ENCODE measurements around the gene KIF5C.

The KIF5C gene

DNA sequence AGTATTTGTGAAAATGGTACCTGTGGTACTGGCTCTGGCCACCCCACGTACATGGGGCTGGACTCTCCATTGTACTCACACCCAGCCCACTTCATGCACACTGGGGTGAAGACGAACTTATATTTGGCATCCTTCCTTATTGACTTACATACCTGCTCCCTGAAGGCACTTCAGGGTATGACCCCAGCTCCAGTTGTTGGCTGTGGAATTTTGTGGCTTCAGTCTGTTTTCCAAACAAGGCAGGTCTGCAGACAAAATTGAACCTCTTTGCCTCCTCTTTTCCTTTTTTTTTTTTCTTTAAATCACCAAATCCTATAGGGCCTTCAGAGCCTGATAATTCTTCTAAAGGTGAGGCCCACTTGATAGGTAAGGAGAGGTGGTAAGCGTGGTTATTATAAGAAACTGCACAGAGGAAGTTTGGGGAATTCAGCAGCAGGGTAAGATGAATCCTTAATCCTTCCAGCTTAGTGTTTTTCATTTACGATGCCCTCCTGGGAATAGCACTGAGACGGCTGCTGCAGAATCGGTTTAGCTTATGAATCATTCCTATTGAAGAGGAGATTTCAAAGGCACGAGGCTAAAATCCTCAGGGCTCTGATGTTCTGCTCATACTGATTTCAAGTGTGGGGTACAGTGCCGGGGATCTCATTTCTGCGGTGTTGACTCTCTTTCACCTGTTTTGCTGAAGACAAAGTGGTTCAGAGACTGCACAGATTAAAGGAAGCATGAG is 55.2 kb downstream of the KIF5C start:
- TF ChIP-seq YY1 (IDR thresholded peaks at IDR 0.05; ENCODE audit: insufficient read depth, insufficient read length) (no peak), SUZ12 (IDR thresholded peaks at IDR 0.05; ENCODE audit: extremely low read depth, insufficient read depth, insufficient read length) (no peak), ZNF274 (IDR thresholded peaks at IDR 0.05; ENCODE audit: low read depth, low read length) (no peak)
- Histone ChIP-seq H3K36me3 (ENCODE audit: insufficient read depth, insufficient read length, low read length) (peaks cover 40% of the 10 kb centered on the region), H3K9me3 (ENCODE audit: insufficient read depth, low read length) (no peaks in the 10 kb centered on the region), H3K27me3 (ENCODE audit: insufficient read depth, insufficient read length) (no peaks in the 10 kb centered on the region), H3K4me3 (ENCODE audit: insufficient read length, low read depth) (no peak overlapping the region), H3K4me1 (ENCODE audit: insufficient read depth, insufficient read length) (peaks cover 6% of the 10 kb centered on the region), H3K9ac (ENCODE audit: insufficient read length, low read depth) (no peak overlapping the region)
- no peak for DNase-seq (ENCODE audit: low read depth, low spot score)

DNA sequence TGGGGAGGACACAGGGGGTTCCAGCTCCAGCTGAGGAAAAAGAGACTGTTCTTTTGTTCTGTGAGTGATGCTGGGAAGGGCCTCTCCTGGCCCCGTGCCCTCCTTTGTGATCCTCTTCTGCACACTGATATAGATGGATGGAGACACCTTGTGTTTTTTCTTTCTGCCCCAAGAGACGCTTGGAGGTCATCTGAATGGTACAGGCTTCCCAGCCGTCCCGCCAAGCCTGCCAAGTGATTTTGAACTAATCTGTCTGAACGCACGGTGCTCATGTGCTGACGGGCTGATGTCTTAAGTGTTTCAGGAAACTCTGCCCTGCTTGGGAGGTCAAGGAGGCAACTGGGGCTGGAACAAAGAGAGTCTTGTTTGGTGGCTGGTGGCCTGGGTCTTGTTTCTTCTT is 57.5 kb downstream of the KIF5C start:
- H3K27me3 ChIP-seq (ENCODE audit: insufficient read depth, insufficient read length): no peaks in the 10 kb centered on the region
- peaks cover 2% of the 10 kb centered on the region for H3K4me1 ChIP-seq (ENCODE audit: insufficient read depth, insufficient read length)
- no peaks in the 10 kb centered on the region for H3K9me3 ChIP-seq (ENCODE audit: insufficient read depth, low read length)
- no peak for TF ChIP-seq YY1 (IDR thresholded peaks at IDR 0.05; ENCODE audit: insufficient read depth, insufficient read length)
- DNase-seq (ENCODE audit: low read depth, low spot score): no peak
- H3K9ac ChIP-seq (ENCODE audit: insufficient read length, low read depth): no peak overlapping the region
- H3K4me3 ChIP-seq (ENCODE audit: insufficient read length, low read depth): no peak overlapping the region
- peaks cover 34% of the 10 kb centered on the region for H3K36me3 ChIP-seq (ENCODE audit: insufficient read depth, insufficient read length, low read length)

DNA sequence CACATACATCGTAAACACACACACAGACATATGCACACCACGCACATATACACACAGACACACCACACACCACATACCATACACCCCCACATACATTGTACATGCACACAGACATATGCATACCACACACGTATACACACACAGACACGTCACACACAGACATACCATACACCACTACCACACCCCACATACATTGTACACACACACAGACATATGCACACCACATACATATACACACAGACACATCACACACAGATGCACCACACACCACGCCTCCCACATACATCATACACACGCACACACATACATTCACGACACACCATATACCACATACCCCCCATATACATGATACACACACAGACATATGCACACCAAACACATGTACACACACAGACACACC is 58.4 kb downstream of the KIF5C start:
- no peak for DNase-seq (ENCODE audit: low read depth, low spot score)
- Histone ChIP-seq H3K36me3 (ENCODE audit: insufficient read depth, insufficient read length, low read length) (peaks cover 34% of the 10 kb centered on the region), H3K27me3 (ENCODE audit: insufficient read depth, insufficient read length) (no peaks in the 10 kb centered on the region), H3K4me3 (ENCODE audit: insufficient read length, low read depth) (no peak overlapping the region), H3K4me1 (ENCODE audit: insufficient read depth, insufficient read length) (peaks cover 2% of the 10 kb centered on the region), H3K9me3 (ENCODE audit: insufficient read depth, low read length) (no peaks in the 10 kb centered on the region), H3K9ac (ENCODE audit: insufficient read length, low read depth) (no peak overlapping the region)
- no peak for TF ChIP-seq SUZ12 (IDR thresholded peaks at IDR 0.05; ENCODE audit: extremely low read depth, insufficient read depth, insufficient read length)
- TF ChIP-seq ZNF274 (IDR thresholded peaks at IDR 0.05; ENCODE audit: low read depth, low read length): no peak
- TF ChIP-seq YY1 (IDR thresholded peaks at IDR 0.05; ENCODE audit: insufficient read depth, insufficient read length): no peak

DNA sequence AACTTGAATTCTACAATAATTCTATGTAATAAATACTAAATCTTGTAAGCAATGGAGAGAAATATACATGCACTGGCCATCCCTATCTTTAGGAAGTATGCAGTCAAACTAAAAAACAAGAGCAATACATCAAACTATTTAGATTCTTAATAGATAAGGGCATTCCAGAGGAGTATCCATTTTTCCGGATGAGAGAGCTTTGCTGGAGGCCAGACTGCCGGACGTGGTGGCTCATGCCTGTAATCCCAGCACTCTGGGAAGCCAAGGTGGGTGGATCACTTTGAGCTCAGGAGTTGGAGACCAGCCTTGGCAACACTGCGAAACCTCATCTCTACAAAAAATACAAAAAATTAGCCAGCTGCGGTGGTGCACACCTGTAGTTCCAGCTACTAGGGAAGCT is 60.8 kb downstream of the KIF5C start:
- no peak for DNase-seq (ENCODE audit: low read depth, low spot score)
- peaks cover 32% of the 10 kb centered on the region for H3K36me3 ChIP-seq (ENCODE audit: insufficient read depth, insufficient read length, low read length)
- no peaks in the 10 kb centered on the region for H3K4me1 ChIP-seq (ENCODE audit: insufficient read depth, insufficient read length)

DNA sequence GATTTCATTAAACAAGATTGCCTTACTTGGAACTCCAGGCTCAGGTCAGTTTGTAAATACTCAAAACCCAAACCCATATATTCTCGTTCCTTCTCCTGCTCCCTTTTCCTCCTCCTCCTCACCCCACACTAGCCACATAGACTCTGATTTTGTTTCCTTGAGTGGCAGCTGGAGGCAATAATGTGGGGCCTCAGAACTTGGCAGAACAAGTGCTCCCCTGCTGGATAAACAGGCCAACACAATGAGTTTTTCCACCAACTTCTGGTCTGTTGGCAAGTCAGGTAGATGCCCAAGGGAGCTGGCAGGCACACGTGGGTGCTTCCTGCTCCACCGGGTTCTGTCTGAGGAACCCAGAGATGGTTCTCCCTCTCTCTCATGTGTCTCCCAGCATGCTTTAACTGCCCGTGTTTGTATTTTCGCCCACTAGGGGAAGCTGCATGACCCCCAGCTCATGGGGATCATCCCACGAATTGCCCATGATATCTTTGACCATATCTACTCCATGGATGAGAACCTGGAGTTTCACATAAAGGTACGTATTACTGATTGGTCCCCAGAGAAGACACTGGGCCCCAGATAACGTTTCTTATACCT is 61.9 kb downstream of the KIF5C start:
- Histone ChIP-seq H3K36me3 (ENCODE audit: insufficient read depth, insufficient read length, low read length) (peaks cover 34% of the 10 kb centered on the region), H3K4me1 (ENCODE audit: insufficient read depth, insufficient read length) (no peaks in the 10 kb centered on the region), H3K9me3 (ENCODE audit: insufficient read depth, low read length) (no peaks in the 10 kb centered on the region), H3K4me3 (ENCODE audit: insufficient read length, low read depth) (no peak overlapping the region), H3K27me3 (ENCODE audit: insufficient read depth, insufficient read length) (no peaks in the 10 kb centered on the region), H3K9ac (ENCODE audit: insufficient read length, low read depth) (no peak overlapping the region)
- DNase-seq (ENCODE audit: low read depth, low spot score): no peak
- TF ChIP-seq ZNF274 (IDR thresholded peaks at IDR 0.05; ENCODE audit: low read depth, low read length): no peak

More for the DNA sequence above, 60.8 kb downstream of the KIF5C start:
- TF ChIP-seq SUZ12 (IDR thresholded peaks at IDR 0.05; ENCODE audit: extremely low read depth, insufficient read depth, insufficient read length): no peak
- TF ChIP-seq YY1 (IDR thresholded peaks at IDR 0.05; ENCODE audit: insufficient read depth, insufficient read length): no peak
- no peak for TF ChIP-seq ZNF274 (IDR thresholded peaks at IDR 0.05; ENCODE audit: low read depth, low read length)
- no peaks in the 10 kb centered on the region for H3K27me3 ChIP-seq (ENCODE audit: insufficient read depth, insufficient read length)
- H3K9me3 ChIP-seq (ENCODE audit: insufficient read depth, low read length): no peaks in the 10 kb centered on the region
- H3K9ac ChIP-seq (ENCODE audit: insufficient read length, low read depth): no peak overlapping the region
- H3K4me3 ChIP-seq (ENCODE audit: insufficient read length, low read depth): no peak overlapping the region

DNA sequence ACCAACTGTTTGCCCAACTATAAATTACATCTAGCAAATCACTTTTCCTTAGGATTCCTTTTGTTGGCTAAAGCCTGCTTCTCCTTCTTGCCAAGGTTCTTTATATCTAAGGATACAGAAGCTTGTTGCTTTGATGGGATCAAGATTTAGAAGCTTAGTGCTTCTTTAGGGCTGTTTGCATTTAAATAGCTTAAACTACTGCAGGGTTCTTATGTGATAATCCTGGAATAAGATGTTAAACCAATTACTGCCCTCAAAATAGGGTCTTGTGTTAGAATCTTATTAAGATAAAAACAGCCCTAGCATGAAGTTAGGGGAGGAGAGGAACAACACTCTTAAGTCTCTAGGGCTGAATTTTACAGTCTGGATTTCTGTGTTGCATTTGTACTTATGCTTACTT is 64.2 kb downstream of the KIF5C start:
- no peak overlapping the region for H3K4me3 ChIP-seq (ENCODE audit: insufficient read length, low read depth)
- H3K36me3 ChIP-seq (ENCODE audit: insufficient read depth, insufficient read length, low read length): peaks cover 30% of the 10 kb centered on the region
- H3K9ac ChIP-seq (ENCODE audit: insufficient read length, low read depth): no peak overlapping the region
- no peak for DNase-seq (ENCODE audit: low read depth, low spot score)
- H3K9me3 ChIP-seq (ENCODE audit: insufficient read depth, low read length): no peaks in the 10 kb centered on the region
- no peak for TF ChIP-seq ZNF274 (IDR thresholded peaks at IDR 0.05; ENCODE audit: low read depth, low read length)
- no peak for TF ChIP-seq SUZ12 (IDR thresholded peaks at IDR 0.05; ENCODE audit: extremely low read depth, insufficient read depth, insufficient read length)
- no peak for TF ChIP-seq YY1 (IDR thresholded peaks at IDR 0.05; ENCODE audit: insufficient read depth, insufficient read length)
- no peaks in the 10 kb centered on the region for H3K27me3 ChIP-seq (ENCODE audit: insufficient read depth, insufficient read length)
- no peaks in the 10 kb centered on the region for H3K4me1 ChIP-seq (ENCODE audit: insufficient read depth, insufficient read length)

DNA sequence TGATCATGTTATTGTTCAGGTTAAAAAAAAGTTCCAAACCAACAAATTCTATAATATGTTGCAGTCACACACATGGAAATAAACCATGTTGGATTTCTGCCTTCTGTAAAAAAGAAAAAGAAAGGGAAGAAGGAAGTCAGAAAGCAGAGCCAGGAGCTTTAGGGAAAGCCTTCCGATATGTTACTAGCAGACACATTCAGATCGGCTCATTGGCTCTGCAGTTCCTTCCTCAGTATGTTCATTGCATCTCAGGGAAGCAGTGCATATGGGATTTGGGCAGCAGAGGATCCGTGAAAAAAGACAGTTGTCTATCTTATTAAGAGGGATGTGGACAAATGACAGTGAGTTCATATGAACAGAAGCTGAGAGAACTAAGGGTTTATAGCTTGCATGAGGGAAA is 68.1 kb downstream of the KIF5C start:
- Histone ChIP-seq H3K36me3 (ENCODE audit: insufficient read depth, insufficient read length, low read length) (peaks cover 29% of the 10 kb centered on the region), H3K27me3 (ENCODE audit: insufficient read depth, insufficient read length) (no peaks in the 10 kb centered on the region), H3K9ac (ENCODE audit: insufficient read length, low read depth) (no peak overlapping the region), H3K9me3 (ENCODE audit: insufficient read depth, low read length) (no peaks in the 10 kb centered on the region), H3K4me1 (ENCODE audit: insufficient read depth, insufficient read length) (no peaks in the 10 kb centered on the region), H3K4me3 (ENCODE audit: insufficient read length, low read depth) (no peak overlapping the region)
- DNase-seq (ENCODE audit: low read depth, low spot score): no peak
- no peak for TF ChIP-seq YY1 (IDR thresholded peaks at IDR 0.05; ENCODE audit: insufficient read depth, insufficient read length)
- TF ChIP-seq ZNF274 (IDR thresholded peaks at IDR 0.05; ENCODE audit: low read depth, low read length): no peak
- no peak for TF ChIP-seq SUZ12 (IDR thresholded peaks at IDR 0.05; ENCODE audit: extremely low read depth, insufficient read depth, insufficient read length)

All from NT2/D1 (cell line).